Measurements from ENCODE around the gene METTL16. TPM values are rescaled to one million over a fixed set of nuclear protein-coding genes. Genes with fewer than 3 reads are reported as not detected.
"Not testable (repeated sequence)": the region's sequence is repeated elsewhere in the genome, so short reads cannot be mapped to it uniquely, and the experiment has no call there.

Gene METTL16
- total RNA-seq, 1 donor from 2014 or later: 13.6 TPM

DNA sequence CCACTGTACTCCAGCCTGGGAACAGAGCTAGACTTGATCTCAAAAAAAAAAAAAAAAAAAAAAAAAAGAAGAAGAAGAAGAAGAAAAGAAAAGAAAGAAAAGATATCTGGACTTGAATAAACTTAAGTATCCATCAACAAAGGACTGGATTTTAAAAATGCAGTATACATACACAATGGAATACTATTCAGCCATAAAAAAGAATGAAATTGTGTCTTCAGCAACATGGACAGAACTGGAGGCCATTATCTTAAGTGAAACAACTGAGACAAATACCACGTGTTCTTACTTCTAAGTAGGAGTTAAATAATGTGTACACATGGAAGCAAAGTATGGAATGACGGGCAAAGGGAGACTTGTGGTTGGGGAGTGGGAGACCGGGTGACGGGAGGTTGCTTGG lies 70.8 kb downstream of the METTL16 start:
- H3K36me3 ChIP-seq (ENCODE audit: control insufficient read depth in 3 of 3, insufficient read depth in 3 of 3, low read length in 3 of 3): peaks cover 20 to 28% (median 20%) of the 10 kb centered on the region in 3 donors

DNA sequence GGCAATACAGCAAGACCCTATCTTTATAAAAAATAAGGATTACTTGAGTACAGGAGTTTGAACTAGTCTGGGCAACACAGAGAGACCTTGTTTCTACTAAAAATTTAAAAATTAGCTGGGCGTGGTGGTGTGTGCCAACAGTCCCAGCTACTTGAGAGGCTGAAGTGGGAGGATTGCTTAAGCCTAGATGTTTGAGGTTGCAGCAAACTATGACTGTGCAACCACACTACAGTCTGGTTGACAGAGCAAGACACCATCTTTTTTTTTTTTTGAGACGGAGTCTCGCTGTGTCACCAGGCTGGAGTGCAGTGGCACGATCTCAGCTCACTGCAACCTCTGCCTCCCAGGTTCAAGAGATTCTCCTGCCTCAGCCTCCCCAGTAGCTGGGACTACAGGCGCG lies 71.7 kb downstream of the METTL16 start:
- H3K36me3 ChIP-seq (ENCODE audit: control insufficient read depth in 3 of 3, insufficient read depth in 3 of 3, low read length in 3 of 3): peaks cover 20 to 34% (median 23%) of the 10 kb centered on the region in 3 donors

More for the DNA sequence above, 70.8 kb downstream of the METTL16 start:
- no peaks in the 10 kb centered on the region for H3K4me1 ChIP-seq (ENCODE audit: control insufficient read depth in 3 of 3, insufficient read depth in 3 of 3, low read length in 3 of 3)
- no peaks in the 10 kb centered on the region for H3K9me3 ChIP-seq (ENCODE audit: control insufficient read depth in 3 of 3, low read length in 3 of 3)
- no peak overlapping the region for H3K9ac ChIP-seq (ENCODE audit: low read depth in 1 of 3, low read length in 3 of 3)
- H3K27ac ChIP-seq (ENCODE audit: low read depth, low read length): no peak overlapping the region
- H3K4me3 ChIP-seq (ENCODE audit: low read length in 3 of 3): no peak overlapping the region
- no peaks in the 10 kb centered on the region for H3K27me3 ChIP-seq (ENCODE audit: control insufficient read depth in 3 of 3, insufficient read depth in 3 of 3, low read length in 3 of 3)

DNA sequence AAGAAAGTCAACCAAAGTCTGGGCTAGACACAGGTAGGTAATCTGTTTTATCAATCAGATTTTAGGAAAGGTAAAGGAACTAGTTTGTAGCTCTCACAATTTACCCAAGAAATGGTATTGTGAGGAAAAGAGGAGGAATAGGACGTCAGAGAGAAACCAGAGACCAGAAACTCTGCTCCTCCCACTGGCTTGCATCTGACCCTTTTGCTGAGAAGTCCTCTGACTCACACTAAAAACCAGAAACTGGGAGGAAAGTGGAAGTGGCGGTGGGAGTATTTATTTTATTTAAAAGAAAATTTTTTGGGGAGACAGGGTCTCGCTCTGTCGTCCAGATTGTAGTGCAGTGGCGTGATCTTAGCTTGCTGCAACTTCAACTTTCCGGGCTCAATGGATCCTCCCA lies 72.9 kb downstream of the METTL16 start:
- H3K27me3 ChIP-seq (ENCODE audit: control insufficient read depth in 3 of 3, insufficient read depth in 3 of 3, low read length in 3 of 3): no peaks in the 10 kb centered on the region
- H3K9ac ChIP-seq (ENCODE audit: low read depth in 1 of 3, low read length in 3 of 3): no peak overlapping the region
- H3K4me3 ChIP-seq (ENCODE audit: low read length in 3 of 3): no peak overlapping the region
- H3K36me3 ChIP-seq (ENCODE audit: control insufficient read depth in 3 of 3, insufficient read depth in 3 of 3, low read length in 3 of 3): peaks cover 20 to 34% (median 23%) of the 10 kb centered on the region in 3 donors
- no peaks in the 10 kb centered on the region for H3K9me3 ChIP-seq (ENCODE audit: control insufficient read depth in 3 of 3, low read length in 3 of 3)
- no peaks in the 10 kb centered on the region for H3K4me1 ChIP-seq (ENCODE audit: control insufficient read depth in 3 of 3, insufficient read depth in 3 of 3, low read length in 3 of 3)
- no peak overlapping the region for H3K27ac ChIP-seq (ENCODE audit: low read depth, low read length)

More for the DNA sequence above, 71.7 kb downstream of the METTL16 start:
- not testable (repeated sequence) for H3K9ac ChIP-seq (ENCODE audit: low read depth in 1 of 3, low read length in 3 of 3); H3K27me3 ChIP-seq (ENCODE audit: control insufficient read depth in 3 of 3, insufficient read depth in 3 of 3, low read length in 3 of 3); H3K4me1 ChIP-seq (ENCODE audit: control insufficient read depth in 3 of 3, insufficient read depth in 3 of 3, low read length in 3 of 3); H3K9me3 ChIP-seq (ENCODE audit: control insufficient read depth in 3 of 3, low read length in 3 of 3); H3K4me3 ChIP-seq (ENCODE audit: low read length in 3 of 3); H3K27ac ChIP-seq (ENCODE audit: low read depth, low read length)

DNA sequence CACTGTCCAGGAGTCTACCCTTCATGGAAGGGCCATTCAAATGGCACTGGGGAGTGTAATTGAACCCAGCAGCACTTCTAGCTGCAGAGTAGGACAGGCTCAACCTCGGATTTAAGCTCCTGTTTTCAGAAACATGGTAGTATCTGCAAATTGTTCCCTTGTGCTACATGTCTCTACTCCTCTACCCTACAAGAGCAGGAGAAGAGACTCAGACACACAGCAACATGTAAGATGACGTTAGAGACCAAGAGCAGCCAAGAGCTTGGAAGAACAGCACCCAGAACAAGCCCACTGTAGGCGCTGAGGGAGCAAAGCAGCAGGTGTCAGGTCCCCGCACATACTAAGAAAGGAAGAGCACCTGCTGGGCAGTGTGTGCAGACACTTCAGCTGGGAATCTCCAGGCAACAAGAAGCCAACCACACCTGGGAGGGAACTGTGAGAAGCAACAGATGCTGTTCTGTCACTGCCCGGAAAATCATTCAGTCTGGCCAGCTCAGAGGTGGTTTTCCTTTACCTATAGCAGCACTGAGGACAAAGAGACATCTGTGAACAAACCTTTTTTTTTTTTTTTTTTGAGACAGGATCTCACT lies 75.3 kb downstream of the METTL16 start:
- no peaks in the 10 kb centered on the region for H3K27me3 ChIP-seq (ENCODE audit: control insufficient read depth in 3 of 3, insufficient read depth in 3 of 3, low read length in 3 of 3)
- no peak overlapping the region for H3K27ac ChIP-seq (ENCODE audit: low read depth, low read length)
- peaks cover 29 to 42% (median 29%) of the 10 kb centered on the region in 3 donors for H3K36me3 ChIP-seq (ENCODE audit: control insufficient read depth in 3 of 3, insufficient read depth in 3 of 3, low read length in 3 of 3)
- H3K4me1 ChIP-seq (ENCODE audit: control insufficient read depth in 3 of 3, insufficient read depth in 3 of 3, low read length in 3 of 3): no peaks in the 10 kb centered on the region
- no peak overlapping the region for H3K9ac ChIP-seq (ENCODE audit: low read depth in 1 of 3, low read length in 3 of 3)
- no peak overlapping the region for H3K4me3 ChIP-seq (ENCODE audit: low read length in 3 of 3)
- no peaks in the 10 kb centered on the region for H3K9me3 ChIP-seq (ENCODE audit: control insufficient read depth in 3 of 3, low read length in 3 of 3)

DNA sequence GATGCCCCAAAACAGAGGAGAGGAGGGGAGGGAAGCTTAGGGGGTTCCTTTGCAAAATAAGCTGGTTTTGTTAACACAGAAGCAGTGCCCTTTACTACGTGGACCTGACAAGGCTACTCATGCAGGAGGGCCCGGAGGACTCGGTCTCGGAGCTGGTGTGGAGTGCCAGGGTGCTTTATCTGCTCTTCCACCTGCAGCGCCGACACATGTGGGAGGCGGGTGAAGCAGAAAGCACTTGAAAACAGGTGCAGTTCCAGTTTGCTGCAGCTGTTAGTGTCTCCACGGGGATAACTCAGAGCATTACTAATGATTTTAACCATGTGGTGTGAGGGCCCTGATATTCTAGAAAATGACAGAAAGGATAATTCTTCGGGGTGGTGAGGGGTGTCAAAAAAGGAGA lies 75.8 kb downstream of the METTL16 start:
- H3K27me3 ChIP-seq (ENCODE audit: control insufficient read depth in 3 of 3, insufficient read depth in 3 of 3, low read length in 3 of 3): no peaks in the 10 kb centered on the region
- no peak overlapping the region for H3K9ac ChIP-seq (ENCODE audit: low read depth in 1 of 3, low read length in 3 of 3)
- H3K36me3 ChIP-seq (ENCODE audit: control insufficient read depth in 3 of 3, insufficient read depth in 3 of 3, low read length in 3 of 3): peaks cover 25 to 37% (median 29%) of the 10 kb centered on the region in 3 donors
- H3K27ac ChIP-seq (ENCODE audit: low read depth, low read length): no peak overlapping the region
- no peaks in the 10 kb centered on the region for H3K9me3 ChIP-seq (ENCODE audit: control insufficient read depth in 3 of 3, low read length in 3 of 3)
- H3K4me3 ChIP-seq (ENCODE audit: low read length in 3 of 3): no peak overlapping the region
- H3K4me1 ChIP-seq (ENCODE audit: control insufficient read depth in 3 of 3, insufficient read depth in 3 of 3, low read length in 3 of 3): no peaks in the 10 kb centered on the region

DNA sequence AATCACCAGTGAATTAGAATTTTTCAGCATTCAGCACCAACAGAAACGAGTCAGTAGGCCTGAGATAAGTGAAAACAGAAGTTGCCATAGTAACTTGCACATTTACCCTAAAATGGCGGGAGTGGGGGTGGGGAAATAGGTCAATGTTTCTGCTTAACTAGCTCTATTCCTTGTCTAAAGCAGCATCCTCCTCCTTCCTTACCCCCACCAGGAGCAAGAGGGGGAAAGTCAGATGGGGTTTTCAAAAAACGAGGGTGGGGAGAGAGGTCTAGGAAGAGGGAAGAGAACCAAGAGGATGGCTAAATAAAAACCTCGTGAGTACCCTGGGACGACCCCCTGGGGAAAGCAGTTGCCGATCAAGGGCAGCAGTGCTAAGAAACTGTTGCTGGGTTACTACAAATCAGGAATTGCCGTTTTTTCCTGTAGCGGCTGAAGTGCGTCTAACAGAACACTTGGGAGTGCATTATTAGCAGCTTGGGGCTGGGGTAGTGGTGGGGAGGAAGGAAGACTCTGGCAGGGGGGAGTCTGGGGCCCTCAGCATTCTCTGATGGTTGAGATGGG lies 76.4 kb downstream of the METTL16 start:
- Histone ChIP-seq H3K27me3 (ENCODE audit: control insufficient read depth in 3 of 3, insufficient read depth in 3 of 3, low read length in 3 of 3) (no peaks in the 10 kb centered on the region), H3K9me3 (ENCODE audit: control insufficient read depth in 3 of 3, low read length in 3 of 3) (no peaks in the 10 kb centered on the region), H3K9ac (ENCODE audit: low read depth in 1 of 3, low read length in 3 of 3) (no peak overlapping the region), H3K27ac (ENCODE audit: low read depth, low read length) (no peak overlapping the region), H3K4me1 (ENCODE audit: control insufficient read depth in 3 of 3, insufficient read depth in 3 of 3, low read length in 3 of 3) (no peaks in the 10 kb centered on the region), H3K36me3 (ENCODE audit: control insufficient read depth in 3 of 3, insufficient read depth in 3 of 3, low read length in 3 of 3) (peaks cover 25 to 37% (median 29%) of the 10 kb centered on the region in 3 donors), H3K4me3 (ENCODE audit: low read length in 3 of 3) (no peak overlapping the region)

DNA sequence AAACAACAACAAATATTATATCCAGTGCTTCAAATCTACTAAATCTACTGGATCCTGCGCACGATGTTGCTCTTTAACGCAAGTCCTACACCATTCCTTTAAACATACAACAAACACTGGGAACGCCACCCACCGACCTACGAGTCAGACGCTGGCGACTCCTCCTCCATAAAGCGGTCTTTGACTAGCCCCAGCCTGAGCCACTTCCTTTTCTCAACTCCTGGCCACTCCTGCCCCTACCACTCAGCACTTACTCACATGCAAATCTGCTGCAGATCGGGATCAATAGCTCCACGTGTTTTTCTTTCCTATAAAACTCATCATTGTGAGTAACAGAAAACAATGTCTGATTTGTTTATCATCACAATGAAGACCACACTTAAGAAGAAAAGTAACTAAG lies 78.0 kb downstream of the METTL16 start:
- Histone ChIP-seq H3K27ac (ENCODE audit: low read depth, low read length) (no peak overlapping the region), H3K9ac (ENCODE audit: low read depth in 1 of 3, low read length in 3 of 3) (no peak overlapping the region), H3K4me1 (ENCODE audit: control insufficient read depth in 3 of 3, insufficient read depth in 3 of 3, low read length in 3 of 3) (no peaks in the 10 kb centered on the region), H3K36me3 (ENCODE audit: control insufficient read depth in 3 of 3, insufficient read depth in 3 of 3, low read length in 3 of 3) (peaks cover 22 to 29% (median 29%) of the 10 kb centered on the region in 3 donors), H3K4me3 (ENCODE audit: low read length in 3 of 3) (no peak overlapping the region), H3K9me3 (ENCODE audit: control insufficient read depth in 3 of 3, low read length in 3 of 3) (no peaks in the 10 kb centered on the region), H3K27me3 (ENCODE audit: control insufficient read depth in 3 of 3, insufficient read depth in 3 of 3, low read length in 3 of 3) (no peaks in the 10 kb centered on the region)

DNA sequence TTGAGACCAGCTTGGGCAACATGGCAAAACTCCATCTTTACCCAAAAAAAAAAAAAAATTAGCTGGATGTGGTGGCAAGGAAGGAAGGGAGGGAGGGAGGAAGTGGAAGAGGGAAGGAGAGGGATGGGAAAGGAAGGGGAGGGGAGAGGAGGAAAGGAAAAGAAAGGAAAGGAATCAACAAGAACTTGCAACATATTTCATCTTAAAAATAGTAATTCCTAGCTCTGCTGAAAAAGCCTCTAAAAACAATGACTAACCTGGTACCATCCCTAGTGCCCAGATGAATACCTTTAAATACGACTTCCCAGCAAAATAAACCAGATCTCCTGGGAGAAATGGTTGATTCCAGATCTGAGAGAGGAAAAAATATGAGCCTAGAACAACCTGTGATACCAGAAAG lies 83.8 kb downstream of the METTL16 start:
- peaks cover 0 to 3% (median 0%) of the 10 kb centered on the region in 3 donors for H3K4me1 ChIP-seq (ENCODE audit: control insufficient read depth in 3 of 3, insufficient read depth in 3 of 3, low read length in 3 of 3)
- no peak overlapping the region for H3K9ac ChIP-seq (ENCODE audit: low read depth in 1 of 3, low read length in 3 of 3)
- H3K9me3 ChIP-seq (ENCODE audit: control insufficient read depth in 3 of 3, low read length in 3 of 3): no peaks in the 10 kb centered on the region
- H3K27me3 ChIP-seq (ENCODE audit: control insufficient read depth in 3 of 3, insufficient read depth in 3 of 3, low read length in 3 of 3): no peaks in the 10 kb centered on the region
- no peak overlapping the region for H3K4me3 ChIP-seq (ENCODE audit: low read length in 3 of 3)
- H3K27ac ChIP-seq (ENCODE audit: low read depth, low read length): no peak overlapping the region
- peaks cover under 1 to 5% (median 4%) of the 10 kb centered on the region in 3 donors for H3K36me3 ChIP-seq (ENCODE audit: control insufficient read depth in 3 of 3, insufficient read depth in 3 of 3, low read length in 3 of 3)

DNA sequence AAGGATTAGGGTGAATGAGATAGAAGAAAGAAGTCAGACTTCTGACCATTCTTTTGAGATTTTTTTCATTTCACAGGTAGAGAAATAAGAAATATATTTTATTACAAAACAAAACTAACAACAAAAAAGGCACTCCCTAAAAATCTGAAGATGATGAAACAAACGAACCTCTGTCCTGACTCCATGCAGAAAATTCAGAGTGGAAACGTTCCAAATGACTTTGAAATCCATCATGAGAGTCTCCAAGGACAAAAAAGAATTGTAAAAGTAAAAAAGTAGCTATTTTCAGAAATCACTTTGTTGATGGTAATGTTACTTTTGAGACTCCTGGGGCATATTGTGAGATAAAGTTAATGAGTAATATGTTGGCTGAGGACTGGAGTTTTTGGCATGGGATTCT lies 84.5 kb downstream of the METTL16 start:
- no peak overlapping the region for H3K4me3 ChIP-seq (ENCODE audit: low read length in 3 of 3)
- no peaks in the 10 kb centered on the region for H3K36me3 ChIP-seq (ENCODE audit: control insufficient read depth in 3 of 3, insufficient read depth in 3 of 3, low read length in 3 of 3)
- no peaks in the 10 kb centered on the region for H3K9me3 ChIP-seq (ENCODE audit: control insufficient read depth in 3 of 3, low read length in 3 of 3)
- H3K27ac ChIP-seq (ENCODE audit: low read depth, low read length): no peak overlapping the region
- no peak overlapping the region for H3K9ac ChIP-seq (ENCODE audit: low read depth in 1 of 3, low read length in 3 of 3)
- H3K27me3 ChIP-seq (ENCODE audit: control insufficient read depth in 3 of 3, insufficient read depth in 3 of 3, low read length in 3 of 3): no peaks in the 10 kb centered on the region
- peaks cover 0 to 3% (median 0%) of the 10 kb centered on the region in 3 donors for H3K4me1 ChIP-seq (ENCODE audit: control insufficient read depth in 3 of 3, insufficient read depth in 3 of 3, low read length in 3 of 3)

DNA sequence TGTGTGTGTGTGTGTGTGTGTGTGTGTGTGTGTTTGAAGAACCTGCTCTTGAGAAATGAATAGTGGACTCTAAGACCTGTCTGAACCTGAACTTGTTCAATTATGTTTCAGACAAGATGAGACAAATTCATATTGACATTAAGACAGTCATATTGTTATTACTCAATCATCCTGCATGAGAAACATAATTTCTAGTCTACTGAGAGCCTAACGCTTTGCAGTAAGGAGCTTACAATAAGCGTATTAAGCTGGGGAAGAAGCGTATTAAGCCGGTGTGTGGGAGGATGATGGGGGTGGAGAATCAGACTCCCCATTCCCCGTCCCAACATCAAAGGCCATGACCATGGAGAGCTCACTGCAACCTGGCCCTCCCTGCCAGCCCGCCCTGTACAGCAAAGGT lies 88.4 kb downstream of the METTL16 start:
- peaks cover 9 to 24% (median 10%) of the 10 kb centered on the region in 3 donors for H3K36me3 ChIP-seq (ENCODE audit: control insufficient read depth in 3 of 3, insufficient read depth in 3 of 3, low read length in 3 of 3)

More for the DNA sequence above, 88.4 kb downstream of the METTL16 start:
- H3K27me3 ChIP-seq (ENCODE audit: control insufficient read depth in 3 of 3, insufficient read depth in 3 of 3, low read length in 3 of 3): no peaks in the 10 kb centered on the region
- H3K4me1 ChIP-seq (ENCODE audit: control insufficient read depth in 3 of 3, insufficient read depth in 3 of 3, low read length in 3 of 3): peaks cover 5 to 16% (median 12%) of the 10 kb centered on the region in 3 donors
- H3K9ac ChIP-seq (ENCODE audit: low read depth in 1 of 3, low read length in 3 of 3): no peak overlapping the region
- no peaks in the 10 kb centered on the region for H3K9me3 ChIP-seq (ENCODE audit: control insufficient read depth in 3 of 3, low read length in 3 of 3)
- no peak overlapping the region for H3K4me3 ChIP-seq (ENCODE audit: low read length in 3 of 3)
- H3K27ac ChIP-seq (ENCODE audit: low read depth, low read length): no peak overlapping the region
